HepG2 (cell line): ENCODE data around the gene LIME1. TPM values are rescaled to one million over a fixed set of nuclear protein-coding genes. Genes with fewer than 3 reads are reported as not detected.
A peak's percentile ranks its signal among the peaks of the same experiment; 100 is the strongest.

Experiments
- AGO2 ChIP-seq: fragments of 200-400 bp; formaldehyde crosslinking; optimal IDR thresholded peaks from 2 replicates; pipeline ENCODE3; 2017; ENCODE audit warnings: mild to moderate bottlenecking, low read depth, low read length, moderate library complexity
- DR1 ChIP-seq: sonication (generic); formaldehyde crosslinking; IDR thresholded peaks from 2 replicates; pipeline ENCODE4 v1.8.0; 2021; ENCODE audit warnings: mild to moderate bottlenecking, missing genetic modification reagents, inconsistent platforms
- ELF4 ChIP-seq: sonication (generic); formaldehyde crosslinking; IDR thresholded peaks from 2 replicates; pipeline ENCODE4 v1.5.0; 2020; ENCODE audit warnings: missing genetic modification reagents, mild to moderate bottlenecking, moderate library complexity, borderline replicate concordance
- HNRNPUL1 ChIP-seq: fragments of 200-400 bp; formaldehyde crosslinking; IDR thresholded peaks from 2 replicates; pipeline ENCODE4 v1.6.1; 2017; ENCODE audit warnings: low read depth, mild to moderate bottlenecking, low read length, moderate library complexity
- IRX3 ChIP-seq: sonication (generic); formaldehyde crosslinking; IDR thresholded peaks from 2 replicates; pipeline ENCODE4 v1.8.1; 2023; ENCODE audit warnings: mild to moderate bottlenecking, low read depth, missing genetic modification reagents, borderline replicate concordance
- KLF15 ChIP-seq: sonication (generic); formaldehyde crosslinking; IDR thresholded peaks from 2 replicates; pipeline ENCODE4 v1.8.1; 2023; ENCODE audit warnings: borderline replicate concordance, mild to moderate bottlenecking, inconsistent platforms, missing genetic modification reagents, mixed read lengths
- MBNL3 ChIP-seq: fragments of 250-450 bp; sonication (Bioruptor Pico); conservative IDR thresholded peaks from 2 replicates; pipeline ENCODE4 v1.8.0; 2022; ENCODE audit warnings: mild to moderate bottlenecking, inconsistent platforms
- POGZ ChIP-seq: sonication (generic); formaldehyde crosslinking; IDR thresholded peaks from 2 replicates; pipeline ENCODE4 v1.4.0; 2020; ENCODE audit warnings: mild to moderate bottlenecking, missing genetic modification reagents
- RBM39 ChIP-seq: fragments of 200-400 bp; formaldehyde crosslinking; IDR thresholded peaks from one replicate; pipeline ENCODE4 v1.6.1; 2018; ENCODE audit warnings: antibody characterized with exemption, mild to moderate bottlenecking, low read depth, low read length; ENCODE audit not compliant: poor library complexity, severe bottlenecking
- RFXAP ChIP-seq: sonication (generic); formaldehyde crosslinking; IDR thresholded peaks from 2 replicates; pipeline ENCODE4 v1.4.0; 2020; ENCODE audit warnings: missing genetic modification reagents, borderline replicate concordance
- THAP7 ChIP-seq: sonication (generic); formaldehyde crosslinking; IDR thresholded peaks from 2 replicates; pipeline ENCODE4 v1.8.1; 2023; ENCODE audit warnings: mild to moderate bottlenecking, missing genetic modification reagents
- ZBTB2 ChIP-seq: sonication (generic); formaldehyde crosslinking; IDR thresholded peaks from 2 replicates; pipeline ENCODE4 v1.8.0; 2022; ENCODE audit warnings: low read depth, missing genetic modification reagents
- ZEB1 ChIP-seq: IDR thresholded peaks from 2 replicates; pipeline ENCODE4 v1.6.1; 2012; ENCODE audit warnings: mild to moderate bottlenecking, low read depth, inconsistent platforms; ENCODE audit not compliant: insufficient replicate concordance
- ZKSCAN5 ChIP-seq: sonication (generic); formaldehyde crosslinking; IDR thresholded peaks from 2 replicates; pipeline ENCODE4 v1.5.1; 2020; ENCODE audit warnings: mild to moderate bottlenecking, missing genetic modification reagents
- ZNF251 ChIP-seq: sonication (generic); formaldehyde crosslinking; IDR thresholded peaks from 2 replicates; pipeline ENCODE4 v1.9.0; 2021; ENCODE audit warnings: mild to moderate bottlenecking, missing genetic modification reagents
- ZNF260 ChIP-seq: sonication (generic); formaldehyde crosslinking; IDR thresholded peaks from 2 replicates; pipeline ENCODE4 v1.4.0; 2020; ENCODE audit warnings: missing genetic modification reagents, low read depth, mild to moderate bottlenecking, borderline replicate concordance
- ZNF292 ChIP-seq: sonication (generic); formaldehyde crosslinking; IDR thresholded peaks from 2 replicates; pipeline ENCODE4 v1.8.1; 2022; ENCODE audit warnings: mild to moderate bottlenecking, low read depth, missing genetic modification reagents, borderline replicate concordance
- ZNF326 ChIP-seq: sonication (generic); formaldehyde crosslinking; IDR thresholded peaks from 2 replicates; pipeline ENCODE4 v1.4.0; 2020; ENCODE audit warnings: missing genetic modification reagents, borderline replicate concordance
- ZNF552 ChIP-seq: sonication (generic); formaldehyde crosslinking; IDR thresholded peaks from 2 replicates; pipeline ENCODE4 v1.9.0; 2022; ENCODE audit warnings: missing genetic modification reagents, mild to moderate bottlenecking, borderline replicate concordance
- ZNF788 ChIP-seq: sonication (generic); formaldehyde crosslinking; IDR thresholded peaks from 2 replicates; pipeline ENCODE4 v1.5.0; 2020; ENCODE audit warnings: mild to moderate bottlenecking, missing genetic modification reagents, borderline replicate concordance
- polyA plus RNA-seq, 8 experiments: library from polyadenylated mRNA; depleted of rRNA in 3 of 8; stranded (reverse) in 7 of 8; unstranded in 1 of 8; fragments of >200 nt; fragmentation: Illumina TruSeq in 4 of 8; extraction: Trizol in 4 of 8; gene quantifications; 2 replicates each; pipeline versions ENCODE4 v1.2.1 to v1.2.3, GENCODE V29; 2011 to 2016; ENCODE audit warnings: low read depth in 4 of 8, missing spikeins in 1 of 8, mixed read lengths in 1 of 8; ENCODE audit not compliant: insufficient read depth in 1 of 8
- total RNA-seq, 5 experiments: library from RNA; depleted of rRNA; stranded (reverse); fragments of >200 nt; fragmentation: Illumina TruSeq; extraction: Trizol; gene quantifications; 2 replicates each; pipeline ENCODE4 v1.2.3, GENCODE V29; 2016; ENCODE audit warnings: low read depth in 1 of 5
- TF ChIP-seq, protein P1 (sequence below): sonication (generic); formaldehyde crosslinking; IDR thresholded peaks from 2 replicates; pipeline ENCODE4 v1.5.0; 2020; ENCODE audit warnings: missing genetic modification reagents
- TF ChIP-seq, protein P2 (sequence below): sonication (generic); formaldehyde crosslinking; IDR thresholded peaks from 2 replicates; pipeline ENCODE4 v1.5.1; 2020; ENCODE audit warnings: missing genetic modification reagents, mild to moderate bottlenecking, borderline replicate concordance

LIME1 gene
- total and polyA plus RNA-seq, 2 of the 13 experiments (the other 11 are each of a cell fraction or from before 2014, with no cell fraction given) = 13.0 to 61.5 TPM

- TF ChIP-seq ZKSCAN5 (CRISPR knock-in tag) (no peak), ELF4 (CRISPR knock-in tag) (peak; percentile 70), ZNF552 (CRISPR knock-in tag) (peak; percentile 80), HNRNPUL1 (no peak; the same call in 1 of the 2 replicates), ZNF292 (CRISPR knock-in tag) (no peak), KLF15 (CRISPR knock-in tag) (peak; percentile 60; the same call in 1 of the 2 replicates), THAP7 (CRISPR knock-in tag) (0 out of 2 replicates have a peak, but pooled peaks have one; percentile 13), RBM39 (peak; percentile 66), RFXAP (CRISPR knock-in tag) (0 out of 2 replicates have a peak, but pooled peaks have one; percentile 77), ZNF251 (CRISPR knock-in tag) (no peak), IRX3 (CRISPR knock-in tag) (peak; percentile 98), AGO2 (peak; percentile 93), ZBTB2 (peak; percentile 98), POGZ (CRISPR knock-in tag) (peak; percentile 93), ZNF326 (CRISPR knock-in tag) (peak; percentile 22; the same call in 1 of the 2 replicates), ZNF260 (CRISPR knock-in tag) (no peak), ZNF788 (CRISPR knock-in tag) (peak; percentile 85; the same call in 1 of the 2 replicates), ZEB1 (peak; percentile 39), MBNL3 (CRISPR knock-in tag) (no peak), DR1 (peak; percentile 91; the same call in 1 of the 2 replicates)
- TF ChIP-seq, protein P1, sequence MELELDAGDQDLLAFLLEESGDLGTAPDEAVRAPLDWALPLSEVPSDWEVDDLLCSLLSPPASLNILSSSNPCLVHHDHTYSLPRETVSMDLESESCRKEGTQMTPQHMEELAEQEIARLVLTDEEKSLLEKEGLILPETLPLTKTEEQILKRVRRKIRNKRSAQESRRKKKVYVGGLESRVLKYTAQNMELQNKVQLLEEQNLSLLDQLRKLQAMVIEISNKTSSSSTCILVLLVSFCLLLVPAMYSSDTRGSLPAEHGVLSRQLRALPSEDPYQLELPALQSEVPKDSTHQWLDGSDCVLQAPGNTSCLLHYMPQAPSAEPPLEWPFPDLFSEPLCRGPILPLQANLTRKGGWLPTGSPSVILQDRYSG = 0 out of 2 replicates have a peak, but pooled peaks have one; percentile 53
- TF ChIP-seq, protein P2, sequence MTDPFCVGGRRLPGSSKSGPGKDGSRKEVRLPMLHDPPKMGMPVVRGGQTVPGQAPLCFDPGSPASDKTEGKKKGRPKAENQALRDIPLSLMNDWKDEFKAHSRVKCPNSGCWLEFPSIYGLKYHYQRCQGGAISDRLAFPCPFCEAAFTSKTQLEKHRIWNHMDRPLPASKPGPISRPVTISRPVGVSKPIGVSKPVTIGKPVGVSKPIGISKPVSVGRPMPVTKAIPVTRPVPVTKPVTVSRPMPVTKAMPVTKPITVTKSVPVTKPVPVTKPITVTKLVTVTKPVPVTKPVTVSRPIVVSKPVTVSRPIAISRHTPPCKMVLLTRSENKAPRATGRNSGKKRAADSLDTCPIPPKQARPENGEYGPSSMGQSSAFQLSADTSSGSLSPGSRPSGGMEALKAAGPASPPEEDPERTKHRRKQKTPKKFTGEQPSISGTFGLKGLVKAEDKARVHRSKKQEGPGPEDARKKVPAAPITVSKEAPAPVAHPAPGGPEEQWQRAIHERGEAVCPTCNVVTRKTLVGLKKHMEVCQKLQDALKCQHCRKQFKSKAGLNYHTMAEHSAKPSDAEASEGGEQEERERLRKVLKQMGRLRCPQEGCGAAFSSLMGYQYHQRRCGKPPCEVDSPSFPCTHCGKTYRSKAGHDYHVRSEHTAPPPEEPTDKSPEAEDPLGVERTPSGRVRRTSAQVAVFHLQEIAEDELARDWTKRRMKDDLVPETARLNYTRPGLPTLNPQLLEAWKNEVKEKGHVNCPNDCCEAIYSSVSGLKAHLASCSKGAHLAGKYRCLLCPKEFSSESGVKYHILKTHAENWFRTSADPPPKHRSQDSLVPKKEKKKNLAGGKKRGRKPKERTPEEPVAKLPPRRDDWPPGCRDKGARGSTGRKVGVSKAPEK (CRISPR knock-in tag) = peak; percentile 55; the same call in 1 of the 2 replicates
Measured at GRCh38 chr20:63707558-63708300, 28.7 kb upstream of the LIME1 start, which contains the start of the genes ARFRP1 and ZGPAT (continued).
